COLO668 (cell line): ENCODE results near the gene MST1.
"Not testable (repeated sequence)": the region's sequence is repeated elsewhere in the genome, so short reads cannot be mapped to it uniquely, and the experiment has no call there.

Experiments used
- DNase-seq: peaks from one replicate; lab custom pipeline; 2025; ENCODE audit not compliant: unreplicated experiment; lab: John Stamatoyannopoulos, UW

MST1 gene

DNA sequence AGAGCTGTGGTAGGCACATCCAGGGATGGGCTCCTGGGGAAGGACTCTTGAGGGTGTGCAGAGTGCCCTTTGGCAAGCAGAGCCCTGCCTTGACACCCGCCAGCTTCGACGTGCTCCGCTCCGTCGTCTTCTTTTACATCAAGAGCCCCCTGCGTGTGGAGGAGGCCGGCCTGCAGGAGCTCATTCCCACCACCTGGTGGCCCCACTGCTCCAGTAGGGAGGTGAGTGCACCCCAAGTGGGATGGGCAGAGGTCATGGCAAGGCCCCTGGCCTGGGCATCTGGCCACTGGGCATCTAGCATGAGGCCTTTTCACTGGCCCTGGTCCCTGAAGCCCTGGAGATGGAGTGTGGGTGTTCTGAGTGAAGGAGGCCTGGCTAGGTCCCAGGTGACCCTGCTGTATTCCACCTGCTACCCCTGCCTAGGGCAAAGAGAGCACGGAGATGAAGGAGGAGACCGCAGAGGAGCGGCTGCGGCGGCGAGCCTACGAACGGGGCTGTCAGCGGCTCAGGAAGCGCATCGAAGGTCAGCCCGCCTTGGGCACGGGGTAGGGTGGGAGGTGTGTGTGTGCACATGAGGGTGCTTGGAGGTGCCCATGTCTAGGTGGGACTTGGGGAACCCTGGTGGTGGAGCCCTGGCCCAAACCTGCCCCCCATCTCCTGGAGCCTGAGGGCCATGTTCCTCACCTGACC, 12.3 kb upstream of the MST1 start:
- peak; percentile 2 for DNase-seq

DNA sequence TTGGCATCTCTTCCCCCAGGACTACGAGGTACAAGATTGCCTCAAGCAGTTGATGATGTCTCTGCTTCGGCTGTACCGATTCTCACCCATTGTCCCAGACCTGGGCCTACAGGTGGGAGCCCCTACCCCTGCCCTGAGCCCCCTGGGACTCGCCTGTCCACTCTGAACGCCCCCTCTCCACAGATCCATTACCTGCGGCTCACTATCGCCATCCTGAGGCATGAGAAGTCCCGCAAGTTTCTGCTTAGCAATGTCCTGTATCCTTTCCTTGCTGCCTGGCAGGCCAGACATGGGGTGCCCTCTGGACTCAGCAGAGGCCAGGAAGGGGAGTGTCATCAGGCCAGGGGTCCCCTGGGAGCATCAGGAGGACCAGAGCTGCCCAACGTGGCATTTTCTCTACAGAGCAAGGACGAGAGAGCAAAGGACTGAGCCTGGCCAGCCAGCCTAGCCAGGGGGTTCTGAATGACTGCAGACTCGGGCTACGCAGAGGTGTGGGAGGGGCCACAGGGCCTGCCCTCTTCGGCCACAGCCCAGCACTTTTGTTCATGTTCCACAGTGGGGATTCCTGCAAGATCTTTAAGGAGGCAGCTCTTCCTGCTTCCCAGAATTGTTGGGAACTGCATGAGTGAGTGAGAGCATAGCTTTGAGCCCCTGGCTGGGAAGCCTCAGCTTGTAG, 11.3 kb upstream of the MST1 start:
- no peak for DNase-seq

DNA sequence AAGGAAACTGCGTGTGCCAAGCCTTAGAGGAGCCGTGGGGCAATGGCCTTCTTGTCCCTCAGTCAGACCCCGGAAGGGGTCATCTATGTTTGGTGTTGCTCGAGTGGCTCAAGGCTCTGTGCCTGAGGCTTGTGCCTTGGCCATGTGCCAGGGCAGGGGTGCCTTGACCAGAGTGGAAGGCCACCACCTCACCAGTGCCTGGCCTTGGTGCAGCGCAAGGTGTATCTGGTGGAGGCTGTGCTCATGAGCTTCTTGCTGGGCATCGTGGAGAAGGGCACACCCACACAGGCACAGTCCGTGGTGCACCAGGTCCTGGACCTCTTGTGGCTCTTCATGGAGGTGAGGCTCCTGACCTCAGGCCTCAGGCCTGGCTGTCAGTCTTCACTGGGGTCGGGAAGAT, 10.7 kb upstream of the MST1 start:
- no peak for DNase-seq

DNA sequence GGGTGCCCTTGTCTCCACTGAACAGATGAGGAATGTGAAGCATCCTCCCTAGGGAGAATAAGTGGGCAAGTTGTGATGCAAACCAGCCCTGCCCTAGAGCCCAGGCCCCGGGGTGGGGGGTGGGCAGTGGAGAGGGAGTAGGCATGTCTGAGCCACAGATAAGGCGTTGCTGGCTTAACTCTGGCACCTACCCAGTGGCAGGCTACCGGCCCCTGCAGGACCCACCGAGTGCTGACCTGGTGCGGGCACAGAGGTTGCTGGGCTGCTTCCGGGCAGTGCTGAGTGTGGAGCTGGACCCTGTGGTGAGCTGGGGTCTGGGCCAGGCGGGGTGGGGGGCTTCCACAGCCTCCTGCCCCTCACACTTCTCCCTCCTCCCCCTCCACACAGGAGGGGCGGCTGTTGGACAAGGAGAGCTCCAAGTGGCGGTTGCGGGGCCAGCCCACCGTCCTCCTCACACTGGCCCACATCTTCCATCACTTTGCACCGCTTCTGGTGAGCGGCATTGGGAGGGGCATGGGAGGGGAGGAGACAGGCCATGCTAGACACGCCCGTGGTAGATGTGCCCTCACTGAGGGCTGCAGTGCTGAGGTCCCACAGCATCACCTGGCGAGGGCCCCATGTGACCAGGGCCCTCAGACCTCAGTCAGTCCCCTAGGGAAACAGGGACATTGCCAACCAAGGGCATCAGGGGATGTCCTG, 10.2 kb upstream of the MST1 start:
- DNase-seq, result no peak

DNA sequence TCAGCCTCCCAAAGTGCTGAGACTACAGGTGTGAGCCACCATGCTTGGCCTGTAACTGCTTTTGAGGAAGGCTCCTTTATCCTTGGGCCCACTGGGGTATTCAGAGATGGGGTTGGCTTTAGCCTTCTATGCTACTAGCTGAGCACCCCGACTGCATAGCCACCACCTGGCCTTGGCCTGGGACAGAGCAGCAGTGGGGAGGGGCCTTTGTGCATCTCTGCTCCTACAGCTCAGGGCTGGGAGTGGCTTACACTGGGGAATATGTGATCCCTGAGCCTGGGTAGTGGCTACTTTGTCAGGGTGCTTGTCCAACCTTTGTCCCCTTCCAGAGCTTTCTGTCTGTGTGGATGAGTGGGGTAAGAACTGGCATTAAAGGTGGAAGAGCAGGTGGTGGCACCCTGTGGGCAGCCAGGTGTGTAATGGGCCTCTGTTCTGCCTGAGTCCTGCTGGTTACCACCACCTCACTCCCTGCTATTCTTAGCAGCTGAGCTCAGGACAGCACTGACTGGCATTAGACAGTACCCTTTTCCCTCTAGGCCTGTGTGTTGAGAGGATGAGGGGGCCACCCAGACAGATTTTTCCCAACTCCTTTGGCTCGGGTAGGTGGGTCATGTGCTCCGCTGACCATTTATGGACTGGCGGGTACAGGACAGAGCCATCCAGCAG, 6.2 kb upstream of the MST1 start:
- not testable (repeated sequence) for DNase-seq

DNA sequence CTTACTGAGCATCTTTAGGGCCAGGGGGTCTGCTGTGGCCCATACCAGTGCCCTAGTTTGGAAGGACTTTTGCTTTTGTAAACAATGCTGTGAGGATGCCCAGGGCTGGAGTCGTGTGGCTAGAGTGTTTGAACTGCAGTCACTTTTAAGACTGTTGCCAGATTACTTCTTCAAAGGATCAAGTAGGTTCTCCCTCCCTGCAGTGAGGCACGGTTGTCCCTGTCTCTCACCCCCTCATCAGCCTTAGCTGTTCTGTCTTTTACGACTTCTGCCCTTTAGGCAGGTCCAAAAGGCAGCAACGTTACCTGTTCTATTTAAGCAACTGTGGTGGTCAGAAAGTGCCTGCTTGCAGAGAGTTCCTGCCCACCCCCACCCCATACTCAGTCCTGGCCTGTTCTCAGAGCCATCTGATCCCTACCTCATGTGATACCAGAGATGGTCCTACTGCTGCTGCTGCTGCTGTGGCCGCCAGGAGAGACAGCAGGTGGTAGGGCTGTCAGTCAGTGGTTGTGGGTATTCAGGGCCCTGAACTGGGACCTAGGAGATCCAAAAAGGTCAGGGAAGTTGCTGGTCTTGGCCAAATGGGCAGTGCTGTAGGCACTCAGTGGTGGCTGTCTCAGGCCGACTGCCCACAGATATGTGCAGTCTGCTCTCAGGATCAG, 5.3 kb upstream of the MST1 start:
- DNase-seq, result not testable (repeated sequence)

DNA sequence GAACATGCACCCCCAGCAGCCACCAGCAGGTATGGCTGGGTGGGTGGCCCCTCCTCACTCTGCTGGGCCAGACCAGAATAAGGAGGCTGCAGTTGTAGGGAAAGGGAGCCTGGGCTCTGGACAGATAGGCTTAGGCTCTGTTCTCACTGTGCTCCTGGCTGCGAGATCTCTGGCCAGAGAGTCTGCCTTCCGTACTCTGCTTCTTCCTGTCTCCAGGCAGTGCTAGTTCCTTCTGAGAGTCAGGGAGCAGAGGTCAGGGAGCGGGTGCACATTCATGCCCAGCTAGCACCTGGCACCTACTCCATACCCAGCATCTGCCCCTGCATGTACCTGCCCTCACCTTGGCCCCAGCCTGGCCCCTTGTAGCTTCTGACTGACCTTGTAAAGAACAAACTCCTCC, 2.2 kb upstream of the MST1 start:
- DNase-seq, result not testable (repeated sequence)

DNA sequence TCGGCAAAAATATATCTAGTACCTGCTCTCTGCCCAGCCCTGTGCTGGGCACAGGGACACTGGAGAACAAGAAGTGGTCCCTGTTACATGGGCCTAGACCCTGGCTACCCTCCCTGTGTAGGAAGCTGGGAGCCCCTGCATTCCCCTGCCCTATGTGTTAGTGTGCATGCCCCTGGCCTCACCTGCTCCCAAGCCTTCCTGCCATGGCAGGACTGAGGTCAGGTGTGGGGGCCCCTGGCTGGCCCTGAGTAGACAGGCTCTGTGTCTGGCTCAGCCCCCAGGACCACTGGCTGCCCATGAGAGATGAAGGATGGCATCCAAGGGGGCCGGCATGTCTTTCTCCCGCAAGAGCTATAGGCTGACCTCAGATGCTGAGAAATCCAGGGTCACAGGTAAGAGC, 1.6 kb upstream of the MST1 start:
- DNase-seq, result not testable (repeated sequence)

DNA sequence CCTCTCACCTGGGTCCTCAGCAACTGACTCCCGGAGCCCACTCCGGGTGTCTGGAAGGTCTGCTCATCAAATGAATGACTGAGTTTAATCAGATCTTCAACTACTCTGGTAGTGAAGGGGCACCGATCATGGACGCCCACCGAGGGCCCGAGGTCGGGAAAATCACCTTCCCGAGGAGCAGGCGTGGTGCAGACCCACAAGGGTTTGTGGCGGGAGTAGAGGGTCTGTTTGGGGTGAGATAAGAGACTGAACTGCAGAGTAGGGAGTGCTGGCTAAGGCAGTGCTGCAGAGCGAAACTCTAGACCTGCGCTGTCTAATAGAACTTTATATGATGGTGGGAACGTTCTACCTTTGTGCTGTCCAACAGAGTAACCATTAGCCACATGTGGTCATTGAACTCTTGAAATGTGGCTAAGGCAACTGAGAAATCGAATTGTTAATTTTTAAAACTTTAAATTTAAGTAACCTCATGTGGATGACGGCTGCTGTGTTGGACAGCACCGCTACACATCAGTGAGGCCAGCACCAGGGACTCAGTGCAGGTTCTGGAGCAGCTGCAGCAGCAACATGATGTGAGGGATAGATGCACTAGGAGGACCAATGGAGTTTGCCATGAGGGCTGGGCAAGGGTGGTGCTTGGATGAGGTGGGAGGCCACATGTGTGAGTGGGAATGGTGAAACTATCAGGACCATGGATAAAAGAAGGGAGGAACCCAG, 792 bp upstream of the MST1 start:
- DNase-seq, result not testable (repeated sequence)

DNA sequence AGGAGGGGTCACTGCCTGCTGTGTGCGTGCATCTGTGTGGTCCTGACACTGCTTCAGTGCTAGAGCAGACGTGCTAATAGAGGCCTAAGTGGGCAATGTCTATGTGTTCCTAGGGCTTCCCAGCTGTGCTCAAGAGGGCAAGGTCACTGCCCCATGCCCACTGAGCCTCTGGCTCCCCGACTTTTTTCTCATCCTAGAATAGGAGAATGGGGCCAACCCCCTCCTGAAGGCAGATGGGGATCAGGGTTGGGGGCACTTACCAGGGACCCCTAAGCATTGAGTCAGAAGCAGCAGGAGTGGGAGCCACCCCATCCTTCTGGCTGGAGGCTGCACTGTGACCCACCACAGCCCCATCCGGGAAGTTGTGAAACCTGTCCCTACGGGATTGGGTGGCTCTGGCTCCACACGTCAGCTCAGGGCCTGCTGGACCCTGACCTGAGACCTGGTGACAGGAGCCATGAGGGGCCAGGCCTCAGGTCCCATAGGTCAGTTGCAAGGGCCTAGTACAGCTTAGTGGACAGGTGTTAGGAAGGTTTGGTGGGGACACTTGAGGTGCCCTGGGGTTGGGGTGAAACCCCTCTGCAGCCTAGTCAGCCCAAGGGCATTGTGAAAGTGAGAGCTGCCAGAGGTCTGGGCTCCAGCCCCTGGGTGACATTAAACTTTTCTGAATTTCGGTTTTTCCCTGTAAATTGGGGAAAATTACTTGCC, 782 bp downstream of the MST1 start:
- not testable (repeated sequence) for DNase-seq

DNA sequence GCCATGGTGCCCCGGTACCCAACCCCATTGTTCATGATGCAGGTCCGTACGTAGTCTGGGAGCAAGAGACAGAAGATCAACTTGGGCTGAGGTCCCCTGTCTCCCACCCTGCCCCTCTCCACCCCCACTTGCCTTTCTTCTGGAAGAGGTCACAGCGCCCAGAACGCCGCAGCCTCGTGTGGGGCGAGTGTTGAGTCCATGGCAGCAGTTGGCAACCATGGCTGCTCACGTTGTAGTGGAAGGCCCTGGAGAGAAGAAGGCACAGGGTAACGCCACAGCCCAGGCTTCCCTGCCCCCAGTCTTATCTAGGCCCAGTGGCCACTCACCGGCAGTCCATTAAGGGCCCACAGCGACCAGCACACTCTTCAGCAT, 1.9 kb downstream of the MST1 start:
- DNase-seq, result not testable (repeated sequence)

DNA sequence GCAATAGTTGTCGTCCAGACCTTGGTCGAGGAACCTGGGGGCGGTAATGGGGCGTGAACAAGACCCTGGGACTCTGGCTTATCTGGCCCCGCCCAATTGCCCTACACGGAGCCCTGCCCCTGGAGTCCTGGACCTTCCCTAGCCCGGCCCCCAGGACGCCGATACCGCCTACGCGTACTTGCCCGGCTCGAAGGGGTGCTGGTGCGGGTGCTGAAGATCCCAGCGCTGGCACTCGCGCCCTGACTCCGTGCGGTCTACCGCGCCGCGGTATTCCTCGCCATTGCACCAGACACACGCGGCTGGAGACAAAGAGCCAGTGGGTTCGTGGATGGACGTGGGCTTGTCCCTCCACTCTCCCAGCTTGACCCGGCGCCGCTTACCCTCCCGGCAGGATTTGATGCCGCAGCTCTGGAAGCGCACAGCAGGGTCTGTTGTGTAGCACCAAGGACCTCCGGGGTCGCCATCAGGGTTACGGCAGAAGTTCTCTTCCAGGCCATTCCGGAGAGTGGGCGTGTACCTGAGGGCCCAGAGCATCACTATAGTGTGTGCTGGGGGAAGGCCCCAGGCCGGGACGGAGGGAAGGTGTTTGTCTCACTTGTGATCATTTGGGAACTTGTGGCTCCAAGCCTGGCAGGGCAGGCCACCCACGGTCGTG, 2.4 kb downstream of the MST1 start:
- not testable (repeated sequence) for DNase-seq

DNA sequence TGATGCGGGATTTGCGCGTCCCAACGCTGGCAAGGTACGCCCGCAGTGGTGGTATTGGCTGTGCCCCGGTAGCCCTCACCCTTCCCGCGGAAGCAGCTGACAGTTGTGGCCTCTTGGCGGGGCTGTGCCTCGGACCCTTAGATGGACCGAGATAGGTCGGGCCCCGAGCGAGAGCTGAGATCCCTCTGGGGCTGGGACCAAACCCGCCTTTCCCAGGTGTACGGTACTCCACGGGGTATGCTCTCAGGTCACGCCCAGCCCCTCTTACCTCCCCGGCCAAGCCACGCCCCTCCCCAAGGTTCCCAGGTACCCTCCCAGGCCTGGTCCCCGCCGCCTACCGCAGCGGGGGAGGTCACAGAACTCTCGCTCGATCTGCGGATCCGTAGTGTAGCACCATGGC, 2.9 kb downstream of the MST1 start:
- DNase-seq, result not testable (repeated sequence)

DNA sequence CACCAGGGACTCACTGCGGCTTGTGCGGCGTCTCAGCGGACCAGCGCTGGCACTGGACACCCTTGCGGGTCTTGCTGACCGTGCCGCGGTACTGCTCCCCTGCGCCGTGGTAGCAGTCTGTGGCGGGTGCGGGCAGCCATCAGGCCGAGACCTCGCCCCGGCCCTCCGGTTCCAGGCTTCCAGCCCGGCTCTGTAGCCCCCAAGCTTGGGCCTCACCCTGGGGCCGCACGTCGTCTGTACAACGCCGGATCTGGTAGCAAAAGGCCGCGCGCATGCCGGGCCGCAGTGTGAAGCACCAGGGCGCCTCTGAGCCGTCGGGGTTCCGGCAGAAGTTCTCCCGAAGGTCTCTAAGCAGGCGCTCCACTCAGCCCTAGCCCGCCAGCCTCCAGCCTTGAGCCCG, 3.4 kb downstream of the MST1 start:
- not testable (repeated sequence) for DNase-seq

DNA sequence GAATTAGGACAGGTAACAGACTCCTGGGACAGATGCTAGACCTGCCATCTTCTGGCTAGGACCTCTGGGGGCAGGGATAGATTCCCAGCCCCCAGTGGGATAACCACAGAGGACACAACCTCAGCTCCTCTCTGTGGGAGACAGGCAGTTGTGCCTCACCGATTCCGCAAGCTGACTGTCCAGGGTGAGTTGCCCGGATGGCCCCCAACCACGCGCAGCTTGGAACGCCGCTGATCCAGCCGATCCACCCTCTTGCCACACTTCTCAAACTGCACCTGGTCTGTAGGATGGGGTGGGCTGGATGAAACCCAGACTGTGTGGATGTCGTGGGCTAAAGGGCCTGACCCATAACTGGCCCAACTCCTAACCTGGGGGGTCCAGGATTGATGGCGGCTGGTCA, 4.2 kb downstream of the MST1 start:
- DNase-seq, result not testable (repeated sequence)

DNA sequence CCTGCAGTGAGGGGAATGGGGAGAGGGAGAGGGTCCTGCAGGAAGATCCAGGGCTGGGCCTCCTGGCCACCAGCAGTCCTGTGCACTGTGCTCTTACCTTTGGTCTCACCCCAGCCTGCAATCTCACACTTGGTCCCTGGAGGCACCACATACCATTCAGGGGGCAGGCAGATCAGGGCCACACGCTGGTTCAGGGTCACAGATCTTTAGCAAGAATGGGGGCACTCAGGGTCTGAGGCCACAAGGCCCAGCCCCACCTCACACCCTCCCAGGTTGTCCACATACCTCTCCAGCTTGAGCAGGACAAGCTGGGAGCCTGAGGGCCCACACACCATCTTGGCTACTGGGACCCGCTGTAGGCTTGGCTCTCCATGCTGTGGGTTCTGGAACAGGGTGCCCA, 4.8 kb downstream of the MST1 start:
- DNase-seq, result not testable (repeated sequence)

DNA sequence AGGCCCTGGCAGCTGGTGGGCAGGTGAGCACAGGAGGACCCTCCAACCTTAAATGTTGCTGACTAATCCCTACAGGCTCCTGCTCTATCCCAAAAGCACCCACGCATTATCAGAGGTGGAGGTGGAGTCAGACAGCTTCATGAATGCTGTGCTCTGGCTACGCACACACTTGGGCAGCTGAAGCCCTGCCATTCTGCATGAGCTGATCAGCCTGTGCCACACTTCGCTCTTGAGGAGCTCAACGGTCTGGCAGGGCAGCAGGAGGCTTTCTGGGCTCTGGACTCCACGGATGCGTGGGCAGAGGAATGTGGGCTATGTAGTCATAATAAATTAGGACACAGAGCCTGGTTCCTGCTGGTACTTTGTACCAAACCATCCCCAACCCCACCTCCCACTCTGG, 6.1 kb downstream of the MST1 start:
- no peak for DNase-seq

DNA sequence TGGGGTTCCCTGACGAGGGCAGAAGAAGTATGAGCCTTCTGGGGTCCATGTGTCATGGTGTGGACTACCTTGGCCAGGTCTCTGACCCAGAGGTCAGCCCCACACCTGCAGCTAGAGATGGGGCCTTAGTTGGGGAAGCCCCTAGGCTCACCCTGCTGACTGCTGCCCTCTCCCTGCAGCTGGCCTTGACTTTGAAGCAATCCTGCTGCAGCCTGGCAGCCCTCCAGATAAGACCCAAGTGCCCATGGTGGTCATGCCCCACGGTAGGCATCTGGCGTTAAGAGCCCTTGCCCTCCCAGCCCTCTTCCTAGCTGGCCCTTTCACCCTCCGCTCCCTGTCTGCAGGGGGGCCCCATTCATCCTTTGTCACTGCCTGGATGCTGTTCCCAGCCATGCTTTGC, 7.7 kb downstream of the MST1 start:
- DNase-seq, result no peak

DNA sequence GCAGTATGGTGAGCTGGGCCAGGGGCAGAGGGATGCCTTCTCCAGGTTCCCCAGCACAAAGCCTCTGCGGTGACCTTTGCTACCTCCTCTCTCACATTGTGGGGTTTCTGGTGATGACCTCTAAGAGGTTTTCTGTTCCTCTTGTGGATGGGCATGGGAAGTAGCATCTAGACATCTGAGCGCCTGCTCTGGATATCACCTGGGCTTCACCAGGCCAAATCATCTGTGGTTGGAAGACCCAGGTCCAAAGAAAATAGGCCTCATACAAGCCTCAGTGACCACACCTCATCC, 8.1 kb downstream of the MST1 start:
- DNase-seq, result no peak
